HepG2 (cell line): ENCODE data around the gene METTL5. TPM values are rescaled to one million over a fixed set of nuclear protein-coding genes. Genes with fewer than 3 reads are reported as not detected.
A peak's percentile ranks its signal among the peaks of the same experiment; 100 is the strongest.

Source experiments
- CHCHD3 ChIP-seq: sonication (generic); formaldehyde crosslinking; IDR thresholded peaks from 2 replicates; pipeline ENCODE4 v1.8.0; 2022; ENCODE audit warnings: mild to moderate bottlenecking, missing genetic modification reagents, moderate library complexity
- ETV6 ChIP-seq: sonication (generic); formaldehyde crosslinking; conservative IDR thresholded peaks from 2 replicates; pipeline ENCODE4 v1.4.0; 2020; ENCODE audit warnings: missing genetic modification reagents
- GABPB1 ChIP-seq: IDR thresholded peaks from 2 replicates; pipeline ENCODE4 v1.6.1; 2016; ENCODE audit warnings: mild to moderate bottlenecking, missing genetic modification reagents, moderate library complexity, missing compliant biosample characterization
- GMEB1 ChIP-seq: sonication (generic); formaldehyde crosslinking; IDR thresholded peaks from 2 replicates; pipeline ENCODE4 v1.5.1; 2020; ENCODE audit warnings: missing genetic modification reagents, mild to moderate bottlenecking, borderline replicate concordance
- HNRNPLL ChIP-seq: fragments of 200-400 bp; formaldehyde crosslinking; IDR thresholded peaks from 2 replicates; pipeline ENCODE4 v1.6.1; 2017; ENCODE audit warnings: mild to moderate bottlenecking, low read depth, low read length; ENCODE audit not compliant: poor library complexity, severe bottlenecking
- NCOA2 ChIP-seq: sonication (generic); formaldehyde crosslinking; IDR thresholded peaks from 2 replicates; pipeline ENCODE4 v1.8.0; 2022; ENCODE audit warnings: inconsistent platforms
- PITX1 ChIP-seq: sonication (generic); formaldehyde crosslinking; IDR thresholded peaks from 2 replicates; pipeline ENCODE4 v1.5.1; 2020; ENCODE audit warnings: mild to moderate bottlenecking, missing genetic modification reagents
- SMAD1 ChIP-seq: sonication (generic); formaldehyde crosslinking; IDR thresholded peaks from 2 replicates; pipeline ENCODE4 v1.4.0; 2020; ENCODE audit warnings: missing genetic modification reagents, low read depth, mild to moderate bottlenecking, borderline replicate concordance
- SMARCE1 ChIP-seq: fragments of 450-650 bp; IDR thresholded peaks from 2 replicates; pipeline ENCODE4 v1.6.1; 2017; ENCODE audit warnings: borderline replicate concordance
- ZBTB43 ChIP-seq: sonication (generic); formaldehyde crosslinking; conservative IDR thresholded peaks from 2 replicates; pipeline ENCODE4 v1.4.0; 2020; ENCODE audit warnings: missing genetic modification reagents
- ZFP90 ChIP-seq: sonication (generic); formaldehyde crosslinking; IDR thresholded peaks from 2 replicates; pipeline ENCODE4 v1.8.0; 2022; ENCODE audit warnings: missing genetic modification reagents, mild to moderate bottlenecking, inconsistent platforms, borderline replicate concordance
- ZFP91 ChIP-seq: sonication (generic); formaldehyde crosslinking; IDR thresholded peaks from 2 replicates; pipeline ENCODE4 v1.9.0; 2022; ENCODE audit warnings: missing genetic modification reagents, mild to moderate bottlenecking, borderline replicate concordance
- ZNF407 ChIP-seq: sonication (generic); formaldehyde crosslinking; IDR thresholded peaks from one replicate; pipeline ENCODE4 v1.5.1; 2020; ENCODE audit warnings: mild to moderate bottlenecking, missing genetic modification reagents; ENCODE audit errors: not compliant biosample characterization
- ZNF672 ChIP-seq: sonication (generic); formaldehyde crosslinking; IDR thresholded peaks from 2 replicates; pipeline ENCODE4 v1.8.1; 2022; ENCODE audit warnings: missing genetic modification reagents
- ZNF792 ChIP-seq: IDR thresholded peaks from 2 replicates; pipeline ENCODE4 v1.6.1; 2016
- polyA plus RNA-seq, 8 experiments: library from polyadenylated mRNA; depleted of rRNA in 3 of 8; stranded (reverse) in 7 of 8; unstranded in 1 of 8; fragments of >200 nt; fragmentation: Illumina TruSeq in 4 of 8; extraction: Trizol in 4 of 8; gene quantifications; 2 replicates each; pipeline versions ENCODE4 v1.2.1 to v1.2.3, GENCODE V29; 2011 to 2016; ENCODE audit warnings: low read depth in 4 of 8, missing spikeins in 1 of 8, mixed read lengths in 1 of 8; ENCODE audit not compliant: insufficient read depth in 1 of 8
- total RNA-seq, 5 experiments: library from RNA; depleted of rRNA; stranded (reverse); fragments of >200 nt; fragmentation: Illumina TruSeq; extraction: Trizol; gene quantifications; 2 replicates each; pipeline ENCODE4 v1.2.3, GENCODE V29; 2016; ENCODE audit warnings: low read depth in 1 of 5

Gene METTL5
- total and polyA plus RNA-seq, 2 of the 13 experiments (the other 11 are each of a cell fraction or from before 2014, with no cell fraction given): 50.7 to 95.1 TPM

GRCh38 chr2:169827272-169828140 is 2.8 kb upstream of the METTL5 start, which contains the start of gene UBR3 (continued):
- TF ChIP-seq ZFP90 (CRISPR knock-in tag): 0 out of 2 replicates have a peak, but pooled peaks have one; percentile 41
- TF ChIP-seq GMEB1 (CRISPR knock-in tag): peak; percentile 38; the same call in 1 of the 2 replicates
- TF ChIP-seq CHCHD3: peak; percentile 27; the same call in 1 of the 2 replicates
- peak; percentile 56 for TF ChIP-seq GABPB1 (CRISPR knock-in tag)
- TF ChIP-seq ZBTB43 (CRISPR knock-in tag): 0 out of 2 replicates have a peak, but pooled peaks have one; percentile 34
- TF ChIP-seq HNRNPLL: peak; percentile 45
- TF ChIP-seq SMARCE1: 0 out of 2 replicates have a peak, but pooled peaks have one; percentile 22
- no peak for TF ChIP-seq ZNF407 (CRISPR knock-in tag)
- TF ChIP-seq ETV6 (CRISPR knock-in tag): no peak
- 0 out of 2 replicates have a peak, but pooled peaks have one; percentile 13 for TF ChIP-seq PITX1 (CRISPR knock-in tag)
- no peak for TF ChIP-seq NCOA2 (CRISPR knock-in tag)
- TF ChIP-seq ZNF672: peak; percentile 75; the same call in 1 of the 2 replicates
- no peak for TF ChIP-seq SMAD1 (CRISPR knock-in tag)
- TF ChIP-seq ZNF792 (CRISPR knock-in tag): no peak
- 0 out of 2 replicates have a peak, but pooled peaks have one; percentile 30 for TF ChIP-seq ZFP91 (CRISPR knock-in tag)
